Measurements from ENCODE around the gene SERPINB5.

Gene SERPINB5

GRCh38 chr18:63467699-63468098 is 9.1 kb upstream of the SERPINB5 start:
- TF ChIP-seq CTCF (IDR thresholded peaks at IDR 0.05; ENCODE audit: extremely low read depth, missing control alignments) = no peak
- no peak for DNase-seq (ENCODE audit: low spot score)

DNA sequence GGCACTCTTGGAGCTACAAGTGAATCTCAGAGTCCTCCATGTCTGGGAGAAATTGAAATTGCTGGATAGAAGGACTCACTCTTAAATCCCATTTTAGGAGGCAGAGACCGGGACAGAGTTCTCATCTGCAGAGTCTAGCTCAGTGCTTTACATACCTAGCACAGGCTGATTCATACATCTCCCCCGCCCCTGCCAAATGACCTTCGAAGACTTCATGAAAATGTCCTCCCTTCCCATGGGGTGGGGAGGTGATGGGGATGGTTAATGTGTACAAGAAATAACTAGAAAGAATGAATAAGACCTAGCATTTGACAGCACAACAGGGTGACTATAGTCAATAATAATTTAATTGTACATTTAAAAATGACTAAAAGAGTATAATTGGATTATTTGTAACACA is 8.2 kb upstream of the SERPINB5 start:
- no peak for DNase-seq (ENCODE audit: low spot score)
- no peak for TF ChIP-seq CTCF (IDR thresholded peaks at IDR 0.05; ENCODE audit: extremely low read depth, missing control alignments)

- no peak for DNase-seq (ENCODE audit: low spot score)
- no peak for TF ChIP-seq CTCF (IDR thresholded peaks at IDR 0.05; ENCODE audit: extremely low read depth, missing control alignments)
Observed at GRCh38 chr18:63470751-63471150, 6.0 kb upstream of the SERPINB5 start.

GRCh38 chr18:63472380-63472779 is 4.4 kb upstream of the SERPINB5 start:
- DNase-seq (ENCODE audit: low spot score) = no peak
- TF ChIP-seq CTCF (IDR thresholded peaks at IDR 0.05; ENCODE audit: extremely low read depth, missing control alignments) = no peak

DNA sequence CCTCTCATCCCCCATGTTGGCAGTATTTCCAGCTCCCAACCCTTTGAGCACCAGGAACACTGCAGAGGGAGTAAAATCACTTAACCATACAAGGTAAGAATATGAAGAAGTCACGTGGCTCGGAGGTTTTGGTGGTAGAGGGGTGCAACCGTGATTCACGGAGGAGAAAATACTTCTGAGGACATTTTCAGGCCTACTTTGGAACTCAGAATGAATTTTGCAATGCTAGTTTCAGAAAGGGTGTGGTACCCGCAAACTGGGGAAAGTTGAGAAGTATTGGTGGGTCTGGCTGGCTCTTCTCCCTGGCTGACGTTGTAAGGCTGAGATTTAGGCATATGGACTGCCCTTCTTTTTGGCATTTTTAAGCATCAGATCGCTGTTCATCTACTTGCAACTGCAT is 442 bp downstream of the SERPINB5 start:
- no peak for DNase-seq (ENCODE audit: low spot score)
- no peak for TF ChIP-seq CTCF (IDR thresholded peaks at IDR 0.05; ENCODE audit: extremely low read depth, missing control alignments)

DNA sequence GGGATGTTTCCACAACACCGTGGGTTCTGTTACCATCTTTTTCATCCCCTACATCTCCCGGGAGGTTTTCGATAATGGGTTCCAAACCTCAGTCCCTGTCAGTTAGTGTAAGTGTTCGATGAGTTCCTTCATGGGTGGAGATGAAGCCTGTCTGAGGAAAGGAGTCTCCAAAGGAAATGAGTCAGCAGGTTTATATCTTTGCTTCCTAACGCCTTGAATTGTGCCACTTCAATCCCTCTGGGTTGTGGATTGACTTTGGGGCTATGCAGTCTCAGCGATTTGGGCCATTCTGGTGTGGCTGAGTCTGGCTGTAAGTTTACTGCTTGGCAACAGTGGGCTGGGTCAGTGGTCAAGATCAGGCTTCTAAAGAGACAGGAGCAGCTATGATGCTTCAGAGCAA is 1.2 kb downstream of the SERPINB5 start:
- TF ChIP-seq CTCF (IDR thresholded peaks at IDR 0.05; ENCODE audit: extremely low read depth, missing control alignments) = no peak
- no peak for DNase-seq (ENCODE audit: low spot score)

- TF ChIP-seq CTCF (IDR thresholded peaks at IDR 0.05; ENCODE audit: extremely low read depth, missing control alignments) = no peak
- no peak for DNase-seq (ENCODE audit: low spot score)
Observed at GRCh38 chr18:63479826-63480225, 3.1 kb downstream of the SERPINB5 start.

All from GM20000 (cell line).